Stomach (tissue), 9 donors: ENCODE measurements around the gene REPS2. TPM values are rescaled to one million over a fixed set of nuclear protein-coding genes. Genes with fewer than 3 reads are reported as not detected.

Experiments
- DNase-seq, 2 donors: peaks; one replicate each; pipeline versions ENCODE4 v3.0.0 to v3.0.0-alpha.2; 2013 to 2019
- H3K27ac ChIP-seq, 5 donors: fragments of 200-600 bp in 4 of 5; sonication (generic) in 4 of 5; one replicate each; pipeline ENCODE4 v1.5.1; 2013 to 2019; ENCODE audit warnings: mild to moderate bottlenecking in 1 of 5, moderate library complexity in 1 of 5
- H3K27me3 ChIP-seq, 3 donors: fragments of 200-600 bp; sonication (generic); one replicate each; pipeline ENCODE4 v1.5.1; 2017 to 2019; ENCODE audit warnings: mixed run types in 1 of 3
- H3K36me3 ChIP-seq, 4 donors: fragments of 200-600 bp; sonication (generic); 1 replicate in 3 of 4; 2 replicates in 1 of 4; pipeline ENCODE4 v1.5.1; 2016 to 2019
- H3K4me1 ChIP-seq, 4 donors: fragments of 200-600 bp; sonication (generic); one replicate each; pipeline ENCODE4 v1.5.1; 2016 to 2019
- H3K4me3 ChIP-seq, 4 donors: fragments of 200-600 bp; sonication (generic) in 3 of 4; one replicate each; pipeline ENCODE4 v1.5.1; 2016 to 2019; ENCODE audit warnings: mild to moderate bottlenecking in 1 of 4
- H3K9me3 ChIP-seq, 4 donors: fragments of 200-600 bp; sonication (generic); one replicate each; pipeline ENCODE4 v1.5.1; 2016 to 2019
- CTCF ChIP-seq, 7 experiments: fragments of 450-650 bp in 4 of 7; fragments of 200-600 bp in 3 of 7; sonication (generic) in 3 of 7; IDR thresholded peaks; one replicate each; pipeline ENCODE4 v1.5.1; 2016 to 2019; ENCODE audit warnings: antibody characterized with exemption in 7 of 7, control low read depth in 2 of 7, mild to moderate bottlenecking in 1 of 7
- EP300 ChIP-seq: sonication (generic); formaldehyde crosslinking; IDR thresholded peaks from one replicate; pipeline ENCODE4 v1.6.1; 2017; ENCODE audit warnings: antibody characterized with exemption
- POLR2A ChIP-seq, 4 donors: fragments of 450-650 bp; IDR thresholded peaks; one replicate each; pipeline ENCODE4 v1.6.1; 2016; ENCODE audit warnings: antibody characterized with exemption in 4 of 4, control low read depth in 2 of 4, mild to moderate bottlenecking in 1 of 4, moderate library complexity in 1 of 4
- POLR2AphosphoS5 ChIP-seq, 3 donors: sonication (generic); formaldehyde crosslinking; IDR thresholded peaks; one replicate each; pipeline ENCODE4 v1.6.1; 2016; ENCODE audit warnings: antibody characterized with exemption in 3 of 3
- WGBS, 5 donors: extraction: QIAGEN DNeasy Blood & Tissue Kit in 3 of 5; methylation state at CpG; one replicate each; pipeline versions ENCODE4 v1.1.5 to v1.1.7; 2013 to 2018; 5-methylcytosine and 5-hydroxymethylcytosine counted together
- intact Hi-C: fragments of 100-400 bp; cut with DNase I; formaldehyde crosslinking; loops from one replicate; pipeline ENCODE4 v1.15.1; 2023; ENCODE audit warnings: low total_unique reads
- polyA plus RNA-seq, 3 donors: library from polyadenylated mRNA; stranded (reverse); fragments of 200-250 nt; gene quantifications; one replicate each; pipeline ENCODE4 v1.2.3, GENCODE V29; 2013
- total RNA-seq, 5 donors: library from RNA; depleted of rRNA; stranded (reverse); fragments of >200 nt; gene quantifications; one replicate each; pipeline versions ENCODE4 v1.1.0 to v1.2.3, GENCODE V29; 2014 to 2016
- donor health status: healthy with polysubstance abuse.
- donor health status: Bipolar disorder and iron deficiency.
- donor health status: healthy.

REPS2 gene
- total and polyA plus RNA-seq, 8 donors = 6.1 to 281 (median 10.6) TPM

GRCh38 chrX:17017134-17017533 lies 70.7 kb downstream of the REPS2 start:
- TF ChIP-seq POLR2A (IDR thresholded peaks at IDR 0.05) = no peak
- no peak for TF ChIP-seq EP300
- TF ChIP-seq POLR2AphosphoS5 (IDR thresholded peaks at IDR 0.05) = no peak
- TF ChIP-seq CTCF (IDR thresholded peaks at IDR 0.05) = no peak
- no peak overlapping the region for H3K27ac ChIP-seq
- no peak overlapping the region for H3K4me3 ChIP-seq
- H3K27me3 ChIP-seq = no peaks in the 10 kb centered on the region
- 50 to 70% (median 60%) methylated on average over 4 of the region's 4 CpGs for WGBS, 5 donors
- no peak for DNase-seq
- H3K4me1 ChIP-seq = peaks cover 0 to 7% (median 6%) of the 10 kb centered on the region in 4 donors
- intact Hi-C loops = no loop called here
- H3K36me3 ChIP-seq = no peaks in the 10 kb centered on the region
- no peaks in the 10 kb centered on the region for H3K9me3 ChIP-seq

DNA sequence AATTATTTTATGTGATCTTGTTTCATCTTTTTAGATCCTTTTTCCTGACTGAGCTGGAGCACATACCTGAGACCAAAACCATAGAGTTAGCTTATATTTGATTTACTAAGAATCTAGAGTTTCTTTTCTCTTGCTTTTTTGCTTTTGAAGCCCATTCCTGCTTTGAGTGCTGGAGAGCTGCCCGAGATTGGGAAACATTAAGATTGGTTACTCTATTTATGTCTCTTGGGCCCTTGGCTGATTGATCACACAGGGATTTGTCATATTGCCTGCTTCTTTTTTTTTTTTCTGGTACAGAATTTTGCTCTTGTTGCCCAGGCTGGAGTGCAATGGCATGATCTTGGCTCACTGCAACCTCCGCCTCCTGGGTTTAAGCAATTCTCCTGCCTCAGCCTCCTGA lies 73.9 kb downstream of the REPS2 start:
- intact Hi-C loops = no loop called here
- 75 to 93% (median 87%) methylated on average over 2 of the region's 2 CpGs for WGBS, 5 donors
- no peaks in the 10 kb centered on the region for H3K27me3 ChIP-seq
- H3K9me3 ChIP-seq = no peaks in the 10 kb centered on the region
- H3K4me1 ChIP-seq = peaks cover 0 to 14% (median 8%) of the 10 kb centered on the region in 4 donors
- H3K36me3 ChIP-seq = no peaks in the 10 kb centered on the region
- DNase-seq = no peak
- H3K4me3 ChIP-seq = no peak overlapping the region
- no peak for TF ChIP-seq EP300
- H3K27ac ChIP-seq = peak overlapping the region in 1 of 5 donors; percentile 67

GRCh38 chrX:17020851-17021821 lies 74.7 kb downstream of the REPS2 start:
- H3K4me1 ChIP-seq = peaks cover 0 to 14% (median 8%) of the 10 kb centered on the region in 4 donors
- H3K27me3 ChIP-seq = no peaks in the 10 kb centered on the region
- H3K27ac ChIP-seq = peak overlapping the region in 2 of 5 donors; percentile 14 to 67
- no peak overlapping the region for H3K4me3 ChIP-seq
- no peaks in the 10 kb centered on the region for H3K9me3 ChIP-seq
- TF ChIP-seq EP300 = no peak
- TF ChIP-seq POLR2A (IDR thresholded peaks at IDR 0.05) = no peak
- TF ChIP-seq POLR2AphosphoS5 (IDR thresholded peaks at IDR 0.05) = peak in 1 of 3 donors; percentile 29
- H3K36me3 ChIP-seq = no peaks in the 10 kb centered on the region
- intact Hi-C loops = no loop called here
- DNase-seq = peak in 1 of 2 donors; percentile 79
- 70 to 73% (median 72%) methylated on average over 5 to 10 of the region's 10 CpGs for WGBS, 5 donors

GRCh38 chrX:17021851-17022604 lies 75.6 kb downstream of the REPS2 start:
- 48 to 53% (median 51%) methylated on average over 10 of the region's 10 CpGs for WGBS, 5 donors

More at GRCh38 chrX:17021851-17022604, 75.6 kb downstream of the REPS2 start:
- DNase-seq = peak in 1 of 2 donors; percentile 66
- Histone ChIP-seq H3K4me3 (no peak overlapping the region), H3K27me3 (no peaks in the 10 kb centered on the region), H3K4me1 (peaks cover 0 to 14% (median 8%) of the 10 kb centered on the region in 4 donors), H3K27ac (peak overlapping the region in 2 of 5 donors; percentile 14 to 38), H3K36me3 (no peaks in the 10 kb centered on the region), H3K9me3 (no peaks in the 10 kb centered on the region)
- intact Hi-C loops = no loop called here
- TF ChIP-seq POLR2A (IDR thresholded peaks at IDR 0.05) = no peak
- TF ChIP-seq CTCF (IDR thresholded peaks at IDR 0.05) = no peak
- no peak for TF ChIP-seq EP300
- no peak for TF ChIP-seq POLR2AphosphoS5 (IDR thresholded peaks at IDR 0.05)
